ENCODE measurements around the gene NEUROG1. TPM values are rescaled to one million over a fixed set of nuclear protein-coding genes. Genes with fewer than 3 reads are reported as not detected.

Gene NEUROG1
- total and polyA plus RNA-seq, 2 of the 13 experiments (the other 11 are each of a cell fraction or from before 2014, with no cell fraction given) = not detected

DNA sequence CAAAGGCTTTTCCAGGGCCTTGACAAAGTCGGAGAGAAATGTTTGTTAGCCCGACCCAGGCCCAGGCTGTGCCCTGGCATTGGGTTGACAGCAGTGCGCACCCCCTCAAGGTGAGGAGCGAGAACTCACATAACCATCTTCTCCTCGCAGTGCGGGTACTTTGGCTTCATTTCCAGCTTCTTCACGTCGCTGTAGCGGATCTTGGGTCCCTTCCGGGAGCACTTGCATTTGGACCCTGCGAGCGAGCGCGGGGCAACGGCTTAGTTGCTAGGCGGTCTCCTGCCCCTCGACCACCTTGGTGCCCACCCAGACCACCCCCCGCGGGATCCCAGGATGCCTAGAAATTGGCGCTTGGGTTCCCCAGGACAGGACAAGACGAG is 42.5 kb upstream of the NEUROG1 start:
- Histone ChIP-seq H3K27me3 (ENCODE audit: control insufficient read depth in 1 of 2, insufficient read depth in 2 of 2, low read length in 2 of 2) (peaks cover 0 to 41% of the 10 kb centered on the region in 2 experiments; a peak in 4 of 5 replicates), H4K20me1 (ENCODE audit: insufficient read depth, low read length) (no peaks in the 10 kb centered on the region), H3K79me2 (ENCODE audit: insufficient read depth, low read length) (no peaks in the 10 kb centered on the region), H3K9ac (ENCODE audit: insufficient read depth, low read depth, low read length) (no peak overlapping the region), H3K36me3 (replicated peaks in 1 of 2; ENCODE audit: control insufficient read depth in 1 of 2, insufficient read depth in 2 of 2, low read length in 2 of 2) (no peaks in the 10 kb centered on the region), H3K4me3 (replicated peaks in 1 of 3; ENCODE audit: insufficient read depth in 1 of 3, low read depth in 2 of 3, low read length in 3 of 3) (no peak overlapping the region), H2AFZ (ENCODE audit: low read length) (no peak overlapping the region), H3K9me3 (ENCODE audit: low read length) (no peaks in the 10 kb centered on the region), H3K4me1 (ENCODE audit: insufficient read depth, low read length) (no peaks in the 10 kb centered on the region), H3K27ac (ENCODE audit: extremely low read length, insufficient read depth, low read length) (no peak overlapping the region), H3K4me2 (ENCODE audit: low read depth, low read length) (no peak overlapping the region)
- no peak for DNase-seq (ENCODE audit: low spot score)
- intact Hi-C loops (cut with micrococcal nuclease; ENCODE audit: unreplicated experiment) (no loop called here), in situ Hi-C loops (cut with HindIII; ENCODE audit: extremely low pct_ligation_motif_present, low pct_unique_long_range_greater_than_20kb) (no loop called here)
- no peak for ATAC-seq
- no peak for FAIRE-seq
- WGBS (ENCODE audit: low lambda C conversion rate) = 85% methylated on average over 11 of the region's 21 CpGs
- CTCF ChIA-PET (ENCODE audit: low intra/inter-chr PET ratio, low total read pairs) = no interaction called here
- POLR2A ChIA-PET = no interaction called here
- no TSS peak for BruUV-seq (replicated peaks)
- no peak for TF ChIP-seq FOXO1 (CRISPR knock-in tag; IDR thresholded peaks at IDR 0.05)
- no peak for TF ChIP-seq ATRX (CRISPR knock-in tag; IDR thresholded peaks at IDR 0.05; ENCODE audit: borderline replicate concordance)
- TF ChIP-seq GFI1 (CRISPR knock-in tag; IDR thresholded peaks at IDR 0.05; ENCODE audit: borderline replicate concordance) = no peak
- TF ChIP-seq, protein P1, sequence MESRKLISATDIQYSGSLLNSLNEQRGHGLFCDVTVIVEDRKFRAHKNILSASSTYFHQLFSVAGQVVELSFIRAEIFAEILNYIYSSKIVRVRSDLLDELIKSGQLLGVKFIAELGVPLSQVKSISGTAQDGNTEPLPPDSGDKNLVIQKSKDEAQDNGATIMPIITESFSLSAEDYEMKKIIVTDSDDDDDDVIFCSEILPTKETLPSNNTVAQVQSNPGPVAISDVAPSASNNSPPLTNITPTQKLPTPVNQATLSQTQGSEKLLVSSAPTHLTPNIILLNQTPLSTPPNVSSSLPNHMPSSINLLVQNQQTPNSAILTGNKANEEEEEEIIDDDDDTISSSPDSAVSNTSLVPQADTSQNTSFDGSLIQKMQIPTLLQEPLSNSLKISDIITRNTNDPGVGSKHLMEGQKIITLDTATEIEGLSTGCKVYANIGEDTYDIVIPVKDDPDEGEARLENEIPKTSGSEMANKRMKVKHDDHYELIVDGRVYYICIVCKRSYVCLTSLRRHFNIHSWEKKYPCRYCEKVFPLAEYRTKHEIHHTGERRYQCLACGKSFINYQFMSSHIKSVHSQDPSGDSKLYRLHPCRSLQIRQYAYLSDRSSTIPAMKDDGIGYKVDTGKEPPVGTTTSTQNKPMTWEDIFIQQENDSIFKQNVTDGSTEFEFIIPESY (CRISPR knock-in tag; IDR thresholded peaks at IDR 0.05) = no peak
- no peak for TF ChIP-seq HMGA1 (CRISPR knock-in tag; conservative IDR thresholded peaks at IDR 0.05)
- no peak for TF ChIP-seq ZNF382 (CRISPR knock-in tag; IDR thresholded peaks at IDR 0.05; ENCODE audit: borderline replicate concordance)

DNA sequence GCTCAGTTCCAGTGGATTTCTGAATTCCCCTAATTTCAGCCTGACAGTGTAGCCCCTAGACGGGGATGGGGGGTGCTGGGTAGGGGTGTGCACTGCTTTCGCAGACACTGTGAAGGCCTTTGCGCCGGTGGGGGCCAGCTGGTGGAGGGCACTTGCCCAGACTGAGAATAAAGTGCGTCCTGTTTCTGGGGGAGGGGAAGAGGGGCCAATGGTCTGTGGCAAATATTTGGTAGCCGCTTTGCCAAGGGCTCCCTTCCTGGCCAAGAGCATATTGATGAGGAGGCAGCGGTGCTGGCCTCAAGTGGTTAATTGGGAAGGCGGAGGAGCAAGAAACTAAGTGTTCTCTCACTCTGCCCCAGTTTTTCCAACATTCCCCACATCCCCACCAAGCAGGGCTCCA is 41.7 kb upstream of the NEUROG1 start:
- 45% methylated on average over 6 of the region's 8 CpGs for WGBS (ENCODE audit: low lambda C conversion rate)
- ChIA-PET CTCF (ENCODE audit: low intra/inter-chr PET ratio, low total read pairs) (no interaction called here), POLR2A (no interaction called here)
- H3K79me2 ChIP-seq (ENCODE audit: insufficient read depth, low read length) = no peaks in the 10 kb centered on the region
- FAIRE-seq = no peak
- no peak overlapping the region for H3K4me3 ChIP-seq (replicated peaks in 1 of 3; ENCODE audit: insufficient read depth in 1 of 3, low read depth in 2 of 3, low read length in 3 of 3)
- no peak overlapping the region for H3K27ac ChIP-seq (ENCODE audit: extremely low read length, insufficient read depth, low read length)
- in situ Hi-C loops (cut with HindIII; ENCODE audit: extremely low pct_ligation_motif_present, low pct_unique_long_range_greater_than_20kb) = no loop called here
- H4K20me1 ChIP-seq (ENCODE audit: insufficient read depth, low read length) = no peaks in the 10 kb centered on the region
- no peaks in the 10 kb centered on the region for H3K4me1 ChIP-seq (ENCODE audit: insufficient read depth, low read length)
- H2AFZ ChIP-seq (ENCODE audit: low read length) = no peak overlapping the region
- H3K9ac ChIP-seq (ENCODE audit: insufficient read depth, low read depth, low read length) = no peak overlapping the region
- intact Hi-C loops (cut with micrococcal nuclease; ENCODE audit: unreplicated experiment) = no loop called here
- no peak for DNase-seq (ENCODE audit: low spot score)
- H3K9me3 ChIP-seq (ENCODE audit: low read length) = no peaks in the 10 kb centered on the region
- H3K27me3 ChIP-seq (ENCODE audit: control insufficient read depth in 1 of 2, insufficient read depth in 2 of 2, low read length in 2 of 2) = peaks cover 0 to 41% of the 10 kb centered on the region in 2 experiments; a peak in 4 of 5 replicates
- no peaks in the 10 kb centered on the region for H3K36me3 ChIP-seq (replicated peaks in 1 of 2; ENCODE audit: control insufficient read depth in 1 of 2, insufficient read depth in 2 of 2, low read length in 2 of 2)
- no peak for ATAC-seq
- no TSS peak for BruUV-seq (replicated peaks)
- no peak overlapping the region for H3K4me2 ChIP-seq (ENCODE audit: low read depth, low read length)
- TF ChIP-seq, protein P2, sequence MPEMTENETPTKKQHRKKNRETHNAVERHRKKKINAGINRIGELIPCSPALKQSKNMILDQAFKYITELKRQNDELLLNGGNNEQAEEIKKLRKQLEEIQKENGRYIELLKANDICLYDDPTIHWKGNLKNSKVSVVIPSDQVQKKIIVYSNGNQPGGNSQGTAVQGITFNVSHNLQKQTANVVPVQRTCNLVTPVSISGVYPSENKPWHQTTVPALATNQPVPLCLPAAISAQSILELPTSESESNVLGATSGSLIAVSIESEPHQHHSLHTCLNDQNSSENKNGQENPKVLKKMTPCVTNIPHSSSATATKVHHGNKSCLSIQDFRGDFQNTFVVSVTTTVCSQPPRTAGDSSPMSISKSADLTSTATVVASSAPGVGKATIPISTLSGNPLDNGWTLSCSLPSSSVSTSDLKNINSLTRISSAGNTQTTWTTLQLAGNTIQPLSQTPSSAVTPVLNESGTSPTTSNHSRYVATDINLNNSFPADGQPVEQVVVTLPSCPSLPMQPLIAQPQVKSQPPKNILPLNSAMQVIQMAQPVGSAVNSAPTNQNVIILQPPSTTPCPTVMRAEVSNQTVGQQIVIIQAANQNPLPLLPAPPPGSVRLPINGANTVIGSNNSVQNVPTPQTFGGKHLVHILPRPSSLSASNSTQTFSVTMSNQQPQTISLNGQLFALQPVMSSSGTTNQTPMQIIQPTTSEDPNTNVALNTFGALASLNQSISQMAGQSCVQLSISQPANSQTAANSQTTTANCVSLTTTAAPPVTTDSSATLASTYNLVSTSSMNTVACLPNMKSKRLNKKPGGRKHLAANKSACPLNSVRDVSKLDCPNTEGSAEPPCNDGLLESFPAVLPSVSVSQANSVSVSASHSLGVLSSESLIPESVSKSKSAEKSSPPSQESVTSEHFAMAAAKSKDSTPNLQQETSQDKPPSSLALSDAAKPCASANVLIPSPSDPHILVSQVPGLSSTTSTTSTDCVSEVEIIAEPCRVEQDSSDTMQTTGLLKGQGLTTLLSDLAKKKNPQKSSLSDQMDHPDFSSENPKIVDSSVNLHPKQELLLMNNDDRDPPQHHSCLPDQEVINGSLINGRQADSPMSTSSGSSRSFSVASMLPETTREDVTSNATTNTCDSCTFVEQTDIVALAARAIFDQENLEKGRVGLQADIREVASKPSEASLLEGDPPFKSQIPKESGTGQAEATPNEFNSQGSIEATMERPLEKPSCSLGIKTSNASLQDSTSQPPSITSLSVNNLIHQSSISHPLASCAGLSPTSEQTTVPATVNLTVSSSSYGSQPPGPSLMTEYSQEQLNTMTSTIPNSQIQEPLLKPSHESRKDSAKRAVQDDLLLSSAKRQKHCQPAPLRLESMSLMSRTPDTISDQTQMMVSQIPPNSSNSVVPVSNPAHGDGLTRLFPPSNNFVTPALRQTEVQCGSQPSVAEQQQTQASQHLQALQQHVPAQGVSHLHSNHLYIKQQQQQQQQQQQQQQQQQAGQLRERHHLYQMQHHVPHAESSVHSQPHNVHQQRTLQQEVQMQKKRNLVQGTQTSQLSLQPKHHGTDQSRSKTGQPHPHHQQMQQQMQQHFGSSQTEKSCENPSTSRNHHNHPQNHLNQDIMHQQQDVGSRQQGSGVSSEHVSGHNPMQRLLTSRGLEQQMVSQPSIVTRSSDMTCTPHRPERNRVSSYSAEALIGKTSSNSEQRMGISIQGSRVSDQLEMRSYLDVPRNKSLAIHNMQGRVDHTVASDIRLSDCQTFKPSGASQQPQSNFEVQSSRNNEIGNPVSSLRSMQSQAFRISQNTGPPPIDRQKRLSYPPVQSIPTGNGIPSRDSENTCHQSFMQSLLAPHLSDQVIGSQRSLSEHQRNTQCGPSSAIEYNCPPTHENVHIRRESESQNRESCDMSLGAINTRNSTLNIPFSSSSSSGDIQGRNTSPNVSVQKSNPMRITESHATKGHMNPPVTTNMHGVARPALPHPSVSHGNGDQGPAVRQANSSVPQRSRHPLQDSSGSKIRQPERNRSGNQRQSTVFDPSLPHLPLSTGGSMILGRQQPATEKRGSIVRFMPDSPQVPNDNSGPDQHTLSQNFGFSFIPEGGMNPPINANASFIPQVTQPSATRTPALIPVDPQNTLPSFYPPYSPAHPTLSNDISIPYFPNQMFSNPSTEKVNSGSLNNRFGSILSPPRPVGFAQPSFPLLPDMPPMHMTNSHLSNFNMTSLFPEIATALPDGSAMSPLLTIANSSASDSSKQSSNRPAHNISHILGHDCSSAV (CRISPR knock-in tag; IDR thresholded peaks at IDR 0.05; ENCODE audit: borderline replicate concordance) = no peak
- TF ChIP-seq SALL2 (CRISPR knock-in tag; IDR thresholded peaks at IDR 0.05) = no peak
- no peak for TF ChIP-seq CC2D1A (CRISPR knock-in tag; IDR thresholded peaks at IDR 0.05)
